IPS DF 4.7 (cell line): Measurements from ENCODE around the gene SART3.
"Not testable (repeated sequence)": the region's sequence is repeated elsewhere in the genome, so short reads cannot be mapped to it uniquely, and the experiment has no call there.

Source experiments
- DNase-seq: peaks from one replicate; pipeline ENCODE4 v3.0.0-alpha.2; 2013; ENCODE audit warnings: low spot score; ENCODE audit errors: extremely low read depth

SART3 gene

GRCh38 chr12:108491256-108491655, 69.7 kb downstream of the SART3 start:
- no peak for DNase-seq

- DNase-seq = not testable (repeated sequence)
These were observed 73.9 kb downstream of the SART3 start for GRCh38 chr12:108487029-108487428.

GRCh38 chr12:108485371-108485770, 75.6 kb downstream of the SART3 start:
- DNase-seq = not testable (repeated sequence)

GRCh38 chr12:108484845-108485244, 76.1 kb downstream of the SART3 start:
- DNase-seq = no peak

GRCh38 chr12:108484431-108484830, 76.5 kb downstream of the SART3 start:
- DNase-seq = no peak

- DNase-seq = no peak
These were observed 77.5 kb downstream of the SART3 start for GRCh38 chr12:108483213-108484059.

- no peak for DNase-seq
These were observed 78.2 kb downstream of the SART3 start for GRCh38 chr12:108482717-108483212.

GRCh38 chr12:108479364-108480070, 81.5 kb downstream of the SART3 start:
- no peak for DNase-seq

GRCh38 chr12:108478611-108479206, 82.3 kb downstream of the SART3 start:
- no peak for DNase-seq

GRCh38 chr12:108477881-108478259, 83.1 kb downstream of the SART3 start:
- no peak for DNase-seq

- no peak for DNase-seq
These were observed 83.7 kb downstream of the SART3 start for GRCh38 chr12:108477055-108477880.

- DNase-seq = no peak
These were observed 85.6 kb downstream of the SART3 start for GRCh38 chr12:108475396-108475795.

- DNase-seq = no peak
These were observed 87.4 kb downstream of the SART3 start for GRCh38 chr12:108473400-108474055.
